ENCODE data around the gene RNF223.
A peak's percentile ranks its signal among the peaks of the same experiment; 100 is the strongest.

RNF223 gene

DNA sequence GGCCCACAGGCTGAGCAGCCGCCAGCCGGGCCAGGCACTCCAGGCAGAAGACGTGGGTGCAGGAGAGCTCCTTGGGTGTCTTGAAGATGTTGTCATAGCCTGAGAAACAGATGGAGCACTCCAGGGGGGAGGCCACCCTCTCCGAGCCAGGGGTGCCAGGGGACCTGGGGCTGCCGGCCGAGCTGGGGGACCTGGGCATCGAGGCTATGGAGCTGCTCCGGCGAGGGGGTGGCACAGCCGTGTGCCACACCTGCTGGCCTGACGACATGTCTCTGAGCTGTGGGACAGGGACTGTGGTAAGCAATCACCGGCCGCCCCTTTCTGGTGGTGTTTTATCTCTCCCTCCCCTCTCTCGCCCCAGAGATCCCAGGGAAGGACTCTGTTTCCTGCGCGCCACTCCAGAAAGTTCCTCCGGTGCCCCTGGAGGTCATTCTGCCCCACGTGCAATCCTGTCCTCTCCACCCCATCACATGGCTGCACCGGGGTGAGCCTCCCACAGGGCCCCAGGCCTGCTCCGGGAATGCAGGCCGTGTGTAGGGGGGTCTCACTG is 1.7 kb downstream of the RNF223 start:
- Histone ChIP-seq H4K8ac (ENCODE audit: low read depth, low read length) (no peak overlapping the region), H3K4me3 (ENCODE audit: low read length) (no peak overlapping the region), H3K4me1 (ENCODE audit: control insufficient read depth, low read depth, low read length) (no peaks in the 10 kb centered on the region), H3K79me2 (ENCODE audit: control insufficient read depth, insufficient read depth, low read length) (no peaks in the 10 kb centered on the region), H3K4ac (ENCODE audit: low read depth, low read length) (no peak overlapping the region), H3K36me3 (ENCODE audit: control insufficient read depth, insufficient read depth, low read length) (no peaks in the 10 kb centered on the region), H3K9ac (ENCODE audit: low read length) (no peak overlapping the region), H3K27ac (ENCODE audit: low read depth, low read length) (no peak overlapping the region), H2BK15ac (replicated peaks; ENCODE audit: low read depth) (no peak overlapping the region), H3K56ac (ENCODE audit: low read length) (no peak overlapping the region), H3K27me3 (ENCODE audit: insufficient read depth, low read length, poor library complexity) (no peaks in the 10 kb centered on the region), H3K23ac (ENCODE audit: low read length) (no peak overlapping the region), H3K18ac (ENCODE audit: low read length) (no peak overlapping the region), H3K79me1 (ENCODE audit: low read length) (no peaks in the 10 kb centered on the region), H2BK5ac (ENCODE audit: low read length) (no peak overlapping the region), H2AK5ac (ENCODE audit: low read length) (no peak overlapping the region), H3K4me2 (ENCODE audit: low read length) (no peak overlapping the region), H4K5ac (ENCODE audit: low read length) (no peak overlapping the region), H2BK120ac (ENCODE audit: low read depth, low read length) (no peak overlapping the region)
- no peak for DNase-seq
- no CpG with 5 or more reads among the region's 21 CpGs for WGBS (ENCODE audit: extremely low coverage, insufficient coverage, low lambda C conversion rate)

GRCh38 chr1:1071486-1072298 is 2.4 kb downstream of the RNF223 start:
- no CpG with 5 or more reads among the region's 56 CpGs for WGBS (ENCODE audit: extremely low coverage, insufficient coverage, low lambda C conversion rate)
- Histone ChIP-seq H4K5ac (ENCODE audit: low read length) (no peak overlapping the region), H3K27ac (ENCODE audit: low read depth, low read length) (no peak overlapping the region), H3K79me1 (ENCODE audit: low read length) (no peaks in the 10 kb centered on the region), H2AK5ac (ENCODE audit: low read length) (no peak overlapping the region), H3K23ac (ENCODE audit: low read length) (no peak overlapping the region), H3K18ac (ENCODE audit: low read length) (no peak overlapping the region), H4K8ac (ENCODE audit: low read depth, low read length) (no peak overlapping the region), H2BK5ac (ENCODE audit: low read length) (no peak overlapping the region), H3K56ac (ENCODE audit: low read length) (no peak overlapping the region), H2BK120ac (ENCODE audit: low read depth, low read length) (no peak overlapping the region), H3K27me3 (ENCODE audit: insufficient read depth, low read length, poor library complexity) (no peaks in the 10 kb centered on the region), H3K79me2 (ENCODE audit: control insufficient read depth, insufficient read depth, low read length) (no peaks in the 10 kb centered on the region), H3K4me1 (ENCODE audit: control insufficient read depth, low read depth, low read length) (no peaks in the 10 kb centered on the region), H3K36me3 (ENCODE audit: control insufficient read depth, insufficient read depth, low read length) (no peaks in the 10 kb centered on the region), H2BK15ac (replicated peaks; ENCODE audit: low read depth) (no peak overlapping the region), H3K9ac (ENCODE audit: low read length) (no peak overlapping the region), H3K4me2 (ENCODE audit: low read length) (no peak overlapping the region), H3K4me3 (ENCODE audit: low read length) (no peak overlapping the region), H3K4ac (ENCODE audit: low read depth, low read length) (no peak overlapping the region)
- no peak for DNase-seq

GRCh38 chr1:1069711-1070676 is 4.1 kb downstream of the RNF223 start:
- no peak overlapping the region for H2BK15ac ChIP-seq (replicated peaks; ENCODE audit: low read depth)
- H3K56ac ChIP-seq (ENCODE audit: low read length): no peak overlapping the region
- H3K4me3 ChIP-seq (ENCODE audit: low read length): no peak overlapping the region
- H3K79me2 ChIP-seq (ENCODE audit: control insufficient read depth, insufficient read depth, low read length): no peaks in the 10 kb centered on the region
- no peak overlapping the region for H4K5ac ChIP-seq (ENCODE audit: low read length)
- no peak overlapping the region for H4K8ac ChIP-seq (ENCODE audit: low read depth, low read length)
- H3K9ac ChIP-seq (ENCODE audit: low read length): no peak overlapping the region
- no peak overlapping the region for H3K27ac ChIP-seq (ENCODE audit: low read depth, low read length)
- H3K27me3 ChIP-seq (ENCODE audit: insufficient read depth, low read length, poor library complexity): no peaks in the 10 kb centered on the region
- WGBS (ENCODE audit: extremely low coverage, insufficient coverage, low lambda C conversion rate): no CpG with 5 or more reads among the region's 40 CpGs
- H3K4me2 ChIP-seq (ENCODE audit: low read length): no peak overlapping the region
- no peaks in the 10 kb centered on the region for H3K4me1 ChIP-seq (ENCODE audit: control insufficient read depth, low read depth, low read length)
- H3K18ac ChIP-seq (ENCODE audit: low read length): no peak overlapping the region
- DNase-seq: peak; percentile 27
- no peaks in the 10 kb centered on the region for H3K36me3 ChIP-seq (ENCODE audit: control insufficient read depth, insufficient read depth, low read length)
- no peaks in the 10 kb centered on the region for H3K79me1 ChIP-seq (ENCODE audit: low read length)
- no peak overlapping the region for H2BK120ac ChIP-seq (ENCODE audit: low read depth, low read length)
- no peak overlapping the region for H2AK5ac ChIP-seq (ENCODE audit: low read length)
- H2BK5ac ChIP-seq (ENCODE audit: low read length): no peak overlapping the region
- H3K4ac ChIP-seq (ENCODE audit: low read depth, low read length): no peak overlapping the region
- no peak overlapping the region for H3K23ac ChIP-seq (ENCODE audit: low read length)

- Histone ChIP-seq H3K4me1 (ENCODE audit: control insufficient read depth, low read depth, low read length) (no peaks in the 10 kb centered on the region), H2BK15ac (replicated peaks; ENCODE audit: low read depth) (no peak overlapping the region), H3K79me1 (ENCODE audit: low read length) (no peaks in the 10 kb centered on the region), H2BK5ac (ENCODE audit: low read length) (no peak overlapping the region), H3K27me3 (ENCODE audit: insufficient read depth, low read length, poor library complexity) (no peaks in the 10 kb centered on the region), H4K8ac (ENCODE audit: low read depth, low read length) (no peak overlapping the region), H2AK5ac (ENCODE audit: low read length) (no peak overlapping the region), H3K9ac (ENCODE audit: low read length) (peak overlapping the region; percentile 77), H2BK120ac (ENCODE audit: low read depth, low read length) (no peak overlapping the region), H3K27ac (ENCODE audit: low read depth, low read length) (no peak overlapping the region), H3K23ac (ENCODE audit: low read length) (peak overlapping the region; percentile 85), H3K4ac (ENCODE audit: low read depth, low read length) (no peak overlapping the region), H3K4me2 (ENCODE audit: low read length) (peak overlapping the region; percentile 97), H3K36me3 (ENCODE audit: control insufficient read depth, insufficient read depth, low read length) (no peaks in the 10 kb centered on the region), H3K56ac (ENCODE audit: low read length) (peak overlapping the region; percentile 96), H3K4me3 (ENCODE audit: low read length) (peak overlapping the region; percentile 83), H4K5ac (ENCODE audit: low read length) (no peak overlapping the region), H3K79me2 (ENCODE audit: control insufficient read depth, insufficient read depth, low read length) (no peaks in the 10 kb centered on the region), H3K18ac (ENCODE audit: low read length) (no peak overlapping the region)
- no CpG with 5 or more reads among the region's 75 CpGs for WGBS (ENCODE audit: extremely low coverage, insufficient coverage, low lambda C conversion rate)
- peak; percentile 88 for DNase-seq
Observed at GRCh38 chr1:1069056-1069710, 4.9 kb downstream of the RNF223 start.

DNA sequence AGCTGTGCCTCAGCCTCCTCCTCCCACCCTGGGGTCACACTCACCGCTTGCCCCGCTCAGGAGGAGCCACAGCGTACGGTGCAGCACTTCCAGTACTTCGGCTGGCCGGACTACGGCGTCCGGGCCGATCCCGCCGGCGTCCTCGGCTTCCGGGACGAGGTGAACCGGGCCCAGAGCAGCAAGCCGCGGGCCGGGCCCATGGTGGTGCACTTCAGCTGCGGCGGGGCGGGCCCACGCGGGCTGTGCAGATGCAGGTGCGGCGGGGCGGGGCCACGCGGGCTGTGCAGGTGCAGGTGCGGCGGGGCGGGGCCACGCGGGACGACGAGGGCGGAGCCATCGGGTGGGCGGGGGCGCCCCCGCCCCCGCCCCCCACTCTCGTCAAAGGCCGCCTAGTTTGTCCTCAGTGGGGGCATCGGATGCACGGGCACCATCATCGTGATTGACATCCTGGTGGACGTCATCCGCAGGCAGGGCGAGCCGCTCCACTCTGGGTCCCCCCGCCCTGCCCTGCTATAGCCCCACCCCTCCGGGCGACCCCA is 5.5 kb downstream of the RNF223 start:
- no peaks in the 10 kb centered on the region for H3K4me1 ChIP-seq (ENCODE audit: control insufficient read depth, low read depth, low read length)
- H2AK5ac ChIP-seq (ENCODE audit: low read length): no peak overlapping the region
- H3K79me2 ChIP-seq (ENCODE audit: control insufficient read depth, insufficient read depth, low read length): no peaks in the 10 kb centered on the region
- no peak overlapping the region for H3K23ac ChIP-seq (ENCODE audit: low read length)
- no peak overlapping the region for H3K4me3 ChIP-seq (ENCODE audit: low read length)
- H3K9ac ChIP-seq (ENCODE audit: low read length): no peak overlapping the region
- no peaks in the 10 kb centered on the region for H3K27me3 ChIP-seq (ENCODE audit: insufficient read depth, low read length, poor library complexity)
- no peak overlapping the region for H4K8ac ChIP-seq (ENCODE audit: low read depth, low read length)
- no peak overlapping the region for H3K18ac ChIP-seq (ENCODE audit: low read length)
- no peaks in the 10 kb centered on the region for H3K79me1 ChIP-seq (ENCODE audit: low read length)
- H2BK5ac ChIP-seq (ENCODE audit: low read length): no peak overlapping the region
- H3K56ac ChIP-seq (ENCODE audit: low read length): no peak overlapping the region
- H2BK120ac ChIP-seq (ENCODE audit: low read depth, low read length): no peak overlapping the region
- H3K4ac ChIP-seq (ENCODE audit: low read depth, low read length): no peak overlapping the region
- H3K27ac ChIP-seq (ENCODE audit: low read depth, low read length): no peak overlapping the region
- no peaks in the 10 kb centered on the region for H3K36me3 ChIP-seq (ENCODE audit: control insufficient read depth, insufficient read depth, low read length)
- no peak overlapping the region for H3K4me2 ChIP-seq (ENCODE audit: low read length)
- no peak for DNase-seq
- no peak overlapping the region for H4K5ac ChIP-seq (ENCODE audit: low read length)
- H2BK15ac ChIP-seq (replicated peaks; ENCODE audit: low read depth): no peak overlapping the region
- no CpG with 5 or more reads among the region's 55 CpGs for WGBS (ENCODE audit: extremely low coverage, insufficient coverage, low lambda C conversion rate)

Data from mesendoderm (in vitro differentiated cells).